Kidney capillary endothelial cell (primary cell): Measurements from ENCODE around the gene CALM3.

Source experiments
- DNase-seq: peaks from one replicate; pipeline ENCODE4 v3.0.0-alpha.2; 2018; ENCODE audit warnings: low spot score

CALM3 gene

GRCh38 chr19:46637224-46637623 lies 36.1 kb downstream of the CALM3 start:
- no peak for DNase-seq

GRCh38 chr19:46639358-46640182 lies 38.4 kb downstream of the CALM3 start:
- peak; percentile 26 for DNase-seq

DNA sequence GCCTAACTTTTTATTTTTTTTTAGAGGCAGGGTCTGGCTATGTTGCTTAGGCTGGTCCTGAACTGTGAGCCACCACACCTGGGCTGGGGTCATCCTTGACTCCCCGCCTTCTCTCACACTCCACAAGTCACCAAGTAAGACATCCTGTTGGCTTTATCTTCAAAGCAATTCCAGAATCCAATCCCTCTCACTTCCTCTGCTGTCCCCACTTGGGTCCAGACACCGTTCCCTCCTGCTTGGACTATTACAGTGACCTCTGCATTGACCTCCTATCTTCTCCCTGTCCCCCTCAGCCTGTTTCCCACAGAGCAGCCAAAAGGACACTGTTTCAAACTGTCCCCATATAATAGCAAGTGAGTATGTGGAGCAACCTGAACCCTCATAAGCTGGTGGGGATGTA lies 39.5 kb downstream of the CALM3 start:
- no peak for DNase-seq

GRCh38 chr19:46644720-46645119 lies 43.6 kb downstream of the CALM3 start:
- DNase-seq = no peak

DNA sequence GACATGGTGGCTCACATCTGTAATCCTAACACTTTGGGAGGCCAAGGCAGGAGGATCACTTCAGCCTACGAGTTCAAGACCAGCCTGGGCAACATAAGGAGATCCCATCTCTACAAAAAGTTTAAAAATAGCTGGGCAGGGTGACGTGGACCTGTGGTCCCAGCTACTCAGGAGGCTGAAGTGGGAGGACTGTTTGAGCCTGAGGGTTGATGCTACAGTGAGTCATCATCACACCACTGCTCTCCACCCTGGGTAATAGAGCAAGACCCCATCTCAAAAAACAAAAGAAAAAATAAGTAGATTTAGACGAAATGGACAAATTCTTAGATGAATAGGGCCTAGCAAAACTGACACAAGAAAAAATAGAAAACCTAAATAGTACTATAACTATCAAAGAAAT lies 45.3 kb downstream of the CALM3 start:
- DNase-seq = no peak

GRCh38 chr19:46648060-46648960 lies 47.2 kb downstream of the CALM3 start:
- DNase-seq = no peak

GRCh38 chr19:46648961-46649960 lies 48.1 kb downstream of the CALM3 start:
- no peak for DNase-seq

- DNase-seq = no peak
These were observed 49.3 kb downstream of the CALM3 start for GRCh38 chr19:46650445-46650844.

GRCh38 chr19:46654621-46655152 lies 53.6 kb downstream of the CALM3 start:
- DNase-seq = no peak

DNA sequence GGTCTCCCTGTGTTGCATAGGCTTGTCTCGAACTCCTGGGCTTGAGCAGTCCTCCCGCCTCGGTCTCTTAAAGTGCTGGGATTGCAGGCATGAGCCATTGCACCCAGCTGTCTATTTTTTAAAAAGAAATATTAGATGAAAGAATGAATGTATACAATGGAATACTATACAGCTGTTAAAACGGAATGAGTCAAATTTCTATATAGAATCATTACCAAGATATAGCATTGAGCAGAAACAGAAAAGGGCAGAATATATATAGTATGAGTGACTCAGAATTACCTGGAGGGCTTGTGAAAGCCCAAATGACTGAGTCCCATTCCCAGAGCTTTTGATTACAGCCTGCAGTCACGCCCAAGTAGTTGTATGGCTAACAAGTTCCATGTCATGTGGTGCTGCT lies 55.4 kb downstream of the CALM3 start:
- no peak for DNase-seq

- DNase-seq = no peak
These were observed 58.2 kb downstream of the CALM3 start for GRCh38 chr19:46659151-46660007.

- DNase-seq = no peak
These were observed 58.9 kb downstream of the CALM3 start for GRCh38 chr19:46660008-46660517.
